AG09309 (cell line): ENCODE results near the gene VANGL2.

ENCODE experiments used
- DNase-seq: peaks from one replicate; pipeline ENCODE4 v3.0.0-alpha.2; 2010; ENCODE audit warnings: low read depth
- H3K4me3 ChIP-seq: 2 replicates; pipeline ENCODE4 v1.5.1; 2011; ENCODE audit warnings: mild to moderate bottlenecking, low read depth, low read length, moderate library complexity; ENCODE audit not compliant: control insufficient read depth
- CTCF ChIP-seq: IDR thresholded peaks from 2 replicates; pipeline ENCODE4 v1.5.1; 2011; ENCODE audit warnings: mild to moderate bottlenecking, low read depth, low read length, inconsistent platforms; ENCODE audit not compliant: insufficient read depth, control insufficient read depth; ENCODE audit errors: missing control alignments

The VANGL2 gene

GRCh38 chr1:160369087-160369486, 31.3 kb upstream of the VANGL2 start:
- no peak for TF ChIP-seq CTCF
- DNase-seq = no peak
- H3K4me3 ChIP-seq = no peak overlapping the region

GRCh38 chr1:160370561-160371345, 29.6 kb upstream of the VANGL2 start:
- no peak for TF ChIP-seq CTCF
- no peak for DNase-seq

GRCh38 chr1:160371346-160371631, 29.1 kb upstream of the VANGL2 start:
- no peak for DNase-seq
- no peak overlapping the region for H3K4me3 ChIP-seq
- TF ChIP-seq CTCF = no peak

More at GRCh38 chr1:160370561-160371345, 29.6 kb upstream of the VANGL2 start:
- no peak overlapping the region for H3K4me3 ChIP-seq

GRCh38 chr1:160371756-160372155, 28.6 kb upstream of the VANGL2 start:
- DNase-seq = no peak
- no peak for TF ChIP-seq CTCF
- no peak overlapping the region for H3K4me3 ChIP-seq

- DNase-seq = no peak
- H3K4me3 ChIP-seq = no peak overlapping the region
- TF ChIP-seq CTCF = no peak
These were observed 26.7 kb upstream of the VANGL2 start for GRCh38 chr1:160373696-160374095.

- DNase-seq = no peak
- no peak for TF ChIP-seq CTCF
- H3K4me3 ChIP-seq = no peak overlapping the region
These were observed 25.9 kb upstream of the VANGL2 start for GRCh38 chr1:160374306-160375110.
